HG03558 (cell line): ENCODE results near the gene KRTAP10-10.
"Not testable (repeated sequence)": the region's sequence is repeated elsewhere in the genome, so short reads cannot be mapped to it uniquely, and the experiment has no call there.

ENCODE experiments used
- ATAC-seq: cut with Tn5 transposase; IDR thresholded peaks from one replicate; pipeline ENCODE4 v1.9.1; 2021; ENCODE audit warnings: moderate number of reproducible peaks; ENCODE audit not compliant: unreplicated experiment; ENCODE audit errors: extremely low read depth

The KRTAP10-10 gene

GRCh38 chr21:44648557-44649311, 11.6 kb downstream of the KRTAP10-10 start:
- ATAC-seq: no peak

GRCh38 chr21:44649521-44650100, 12.5 kb downstream of the KRTAP10-10 start:
- ATAC-seq: no peak

GRCh38 chr21:44650265-44650972, 13.3 kb downstream of the KRTAP10-10 start:
- ATAC-seq: no peak

GRCh38 chr21:44650973-44651675, 14.0 kb downstream of the KRTAP10-10 start:
- no peak for ATAC-seq

DNA sequence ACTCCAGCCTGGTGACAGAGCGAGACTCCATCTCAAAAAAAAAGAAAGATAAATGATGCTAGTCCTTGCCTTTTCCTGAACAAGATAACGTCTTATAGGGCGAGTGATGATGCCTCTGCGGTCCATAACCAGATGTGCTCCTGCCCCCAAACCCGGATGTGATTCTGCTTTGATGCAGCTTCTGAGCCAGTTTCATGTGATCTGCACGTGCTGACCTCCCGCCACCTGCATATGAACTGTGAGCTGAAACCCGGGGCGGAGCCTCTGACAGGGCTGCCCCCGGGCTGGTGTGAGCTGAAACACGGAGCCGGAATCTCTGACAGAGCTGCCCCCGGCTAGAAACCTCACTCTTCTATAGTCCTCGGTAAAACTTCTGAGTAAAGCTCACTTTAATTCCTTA, 16.0 kb downstream of the KRTAP10-10 start:
- no peak for ATAC-seq

GRCh38 chr21:44653656-44654575, 16.8 kb downstream of the KRTAP10-10 start:
- ATAC-seq: no peak

GRCh38 chr21:44654576-44655175, 17.5 kb downstream of the KRTAP10-10 start, which contains the start of gene KRTAP12-4:
Gene KRTAP12-4, minus strand, starts transcription at chr21:44654659. Its CDS starts 45 bp downstream, at chr21:44654614.
- no peak for ATAC-seq

GRCh38 chr21:44656868-44657267, 19.7 kb downstream of the KRTAP10-10 start:
- no peak for ATAC-seq

GRCh38 chr21:44657635-44658540, 20.7 kb downstream of the KRTAP10-10 start, which contains the start of gene KRTAP12-3:
Gene KRTAP12-3, plus strand, starts transcription at chr21:44657932. Its CDS starts 48 bp downstream, at chr21:44657980.
- ATAC-seq: no peak

DNA sequence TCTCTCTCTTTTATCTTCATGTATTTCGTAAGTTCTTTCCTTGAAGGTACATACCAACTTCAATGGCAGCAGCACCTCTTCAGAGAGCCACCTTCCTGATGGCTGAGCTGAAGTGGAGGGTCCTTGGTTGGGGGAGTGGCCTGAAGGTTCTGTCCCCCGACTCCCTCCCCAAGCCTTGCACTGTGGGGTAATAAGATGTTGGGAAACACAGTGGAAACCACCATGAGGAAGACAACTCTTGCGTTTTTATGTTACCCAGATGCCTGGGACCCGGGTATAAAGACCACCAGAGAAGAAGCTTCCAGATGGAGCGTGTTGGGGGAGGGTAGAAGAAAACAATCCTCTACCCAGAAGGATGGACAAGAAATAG, 21.4 kb downstream of the KRTAP10-10 start:
- no peak for ATAC-seq

DNA sequence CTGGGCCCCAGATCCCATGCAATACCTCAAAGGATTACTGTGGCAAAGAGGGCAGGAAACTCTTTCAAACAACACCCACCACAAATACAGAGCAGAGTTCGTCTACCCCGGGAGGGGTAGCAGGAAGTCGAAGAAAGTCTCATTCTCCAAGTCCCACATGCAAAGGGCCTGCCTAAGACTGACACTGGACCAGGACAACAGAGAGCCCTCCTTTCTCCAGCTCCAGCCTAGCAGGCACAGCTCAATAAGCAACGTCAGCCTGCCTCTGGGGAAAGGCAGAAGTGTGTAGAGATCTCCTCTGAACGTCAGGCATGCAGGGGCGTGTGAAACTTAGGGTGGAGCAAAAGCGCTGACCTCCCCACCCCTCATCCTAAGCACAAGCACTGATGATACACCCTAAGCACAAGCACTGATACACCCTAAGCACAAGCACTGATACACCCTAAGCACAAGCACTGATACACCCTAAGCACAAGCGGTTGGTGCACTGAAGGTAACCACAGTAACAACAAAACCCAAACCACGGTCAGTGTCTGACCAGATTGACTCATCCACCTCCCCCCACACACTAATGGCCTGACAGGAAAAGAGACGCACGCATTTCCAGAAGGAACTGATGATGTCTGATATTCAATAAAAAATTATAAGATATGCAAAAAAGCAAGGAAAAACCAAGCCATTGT, 21.9 kb downstream of the KRTAP10-10 start:
- no peak for ATAC-seq

DNA sequence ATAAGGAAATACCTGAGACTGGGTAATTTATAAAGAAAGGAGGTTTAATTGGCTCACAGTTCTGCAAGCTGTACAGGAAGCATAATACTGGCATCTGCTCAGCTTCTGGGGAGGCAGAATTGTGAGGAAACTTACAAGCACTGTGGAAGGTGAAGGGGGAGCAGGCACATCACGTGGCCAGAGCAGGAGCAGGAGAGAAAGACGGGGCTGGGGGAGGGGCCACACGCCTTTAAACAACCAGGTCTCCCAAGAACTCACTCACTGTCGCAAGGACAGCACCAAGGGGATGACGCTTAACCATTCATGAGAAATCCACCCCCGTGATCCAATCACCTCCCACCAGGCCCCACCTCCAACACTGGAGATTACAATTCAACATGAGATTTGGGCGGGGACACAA, 24.4 kb downstream of the KRTAP10-10 start:
- not testable (repeated sequence) for ATAC-seq

DNA sequence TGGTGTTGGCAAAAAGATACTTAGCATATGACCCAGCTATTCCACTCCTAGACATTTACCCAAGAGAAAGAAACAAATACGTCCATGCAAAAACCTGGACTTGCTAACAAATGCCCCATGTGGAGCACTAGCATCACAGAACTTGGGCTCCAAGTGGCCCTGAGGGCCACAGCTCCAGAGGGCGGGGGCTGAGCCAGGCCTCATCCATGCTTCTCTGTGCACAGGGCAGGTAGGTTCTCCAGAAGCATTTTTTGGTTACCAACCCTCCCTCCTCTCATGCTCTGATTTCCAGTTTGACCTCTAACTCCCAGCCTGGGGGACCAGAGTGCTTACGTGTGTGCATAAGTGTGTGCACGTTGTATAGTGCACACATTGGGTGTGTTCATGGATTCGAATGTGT, 27.5 kb downstream of the KRTAP10-10 start:
- no peak for ATAC-seq

GRCh38 chr21:44666401-44667320, 29.5 kb downstream of the KRTAP10-10 start, which contains the start of gene KRTAP12-2:
Gene KRTAP12-2, minus strand, starts transcription at chr21:44666927. Its CDS starts 41 bp downstream, at chr21:44666886.
- no peak for ATAC-seq

DNA sequence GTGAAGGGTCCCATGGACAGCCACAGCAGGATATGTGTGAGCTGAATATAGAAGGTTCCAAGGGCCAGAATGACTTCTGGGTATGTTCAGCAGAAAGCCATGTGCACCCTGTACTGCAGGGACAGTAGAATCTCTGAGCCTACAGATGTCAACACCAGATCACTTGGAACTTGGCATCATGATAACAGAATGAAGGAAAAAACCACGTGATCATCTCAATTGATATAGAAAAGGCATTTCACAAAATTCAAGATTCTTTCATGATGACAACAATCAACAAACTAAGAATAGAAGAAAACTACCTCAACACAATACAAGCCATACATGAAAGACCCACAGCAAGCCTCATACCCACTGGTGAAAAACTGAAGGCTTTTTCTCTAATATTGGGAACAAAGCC, 30.5 kb downstream of the KRTAP10-10 start:
- ATAC-seq: no peak

GRCh38 chr21:44670642-44671432, 33.7 kb downstream of the KRTAP10-10 start:
- ATAC-seq: no peak
